ENCODE measurements around the gene STN1.

The STN1 gene

GRCh38 chr10:103918053-103918846 lies at the start of gene STN1:
TSS of gene STN1 (minus strand) at chr10:103918184. CDS start at chr10:103917594, 590 bp downstream.
- peak; percentile 97 for DNase-seq

- no peak for DNase-seq
Observed at GRCh38 chr10:103967448-103968071, 49.6 kb upstream of the STN1 start.

- DNase-seq, result peak; percentile 75
Observed at GRCh38 chr10:103966671-103967447, 48.9 kb upstream of the STN1 start, which contains the start of gene SLK. TSS of gene SLK (plus strand) at chr10:103967140. CDS start at chr10:103967746, 606 bp downstream.

GRCh38 chr10:103960103-103960502 lies 42.1 kb upstream of the STN1 start:
- DNase-seq, result no peak

GRCh38 chr10:103958996-103959395 lies 41.0 kb upstream of the STN1 start:
- no peak for DNase-seq

GRCh38 chr10:103954543-103954942 lies 36.6 kb upstream of the STN1 start:
- DNase-seq, result no peak

- DNase-seq, result no peak
Observed at GRCh38 chr10:103951942-103952341, 34.0 kb upstream of the STN1 start.

GRCh38 chr10:103951183-103951582 lies 33.2 kb upstream of the STN1 start:
- no peak for DNase-seq

- DNase-seq, result no peak
Observed at GRCh38 chr10:103949728-103950127, 31.7 kb upstream of the STN1 start.

- no peak for DNase-seq
Observed at GRCh38 chr10:103947799-103948516, 30.0 kb upstream of the STN1 start.

GRCh38 chr10:103942866-103943265 lies 24.9 kb upstream of the STN1 start:
- DNase-seq, result no peak

- DNase-seq, result no peak
Observed at GRCh38 chr10:103941801-103942200, 23.8 kb upstream of the STN1 start.

GRCh38 chr10:103939522-103939921 lies 21.5 kb upstream of the STN1 start:
- DNase-seq, result no peak

GRCh38 chr10:103936022-103936421 lies 18.0 kb upstream of the STN1 start:
- DNase-seq, result no peak

GRCh38 chr10:103934308-103934707 lies 16.3 kb upstream of the STN1 start:
- DNase-seq, result no peak

- no peak for DNase-seq
Observed at GRCh38 chr10:103933557-103934121, 15.7 kb upstream of the STN1 start.

- DNase-seq, result no peak
Observed at GRCh38 chr10:103932971-103933370, 15.0 kb upstream of the STN1 start.

- DNase-seq, result no peak
Observed at GRCh38 chr10:103932271-103932670, 14.3 kb upstream of the STN1 start.

GRCh38 chr10:103931603-103932002 lies 13.6 kb upstream of the STN1 start:
- no peak for DNase-seq

GRCh38 chr10:103930881-103931280 lies 12.9 kb upstream of the STN1 start:
- DNase-seq, result no peak

GRCh38 chr10:103930449-103930848 lies 12.5 kb upstream of the STN1 start:
- DNase-seq, result no peak

GRCh38 chr10:103929381-103929921 lies 11.5 kb upstream of the STN1 start:
- no peak for DNase-seq

Measured in stimulated activated CD4-positive, alpha-beta T cell treated with anti-CD3 and anti-CD28 coated beads, Interleukin-1b, Interleukin-23, amount 100 ng/mL, for 48 hours (primary cell).